ENCODE results near the gene TRAF1.
A peak's percentile ranks its signal among the peaks of the same experiment; 100 is the strongest.
"Not testable (repeated sequence)": the region's sequence is repeated elsewhere in the genome, so short reads cannot be mapped to it uniquely, and the experiment has no call there.

Gene TRAF1

GRCh38 chr9:120926397-120926928 lies at the start of gene TRAF1:
TSS of gene TRAF1 (minus strand) at chr9:120926796. CDS start at chr9:120926075, 721 bp downstream.
- no peaks in the 10 kb centered on the region for H3K27me3 Mint-ChIP-seq
- peak; percentile 75 for DNase-seq

GRCh38 chr9:120974921-120975320 lies 48.3 kb upstream of the TRAF1 start:
- H3K36me3 Mint-ChIP-seq (ENCODE audit: low read depth) = no peaks in the 10 kb centered on the region
- H3K4me3 Mint-ChIP-seq = no peak overlapping the region
- peaks cover 20% of the 10 kb centered on the region for H3K4me1 Mint-ChIP-seq (ENCODE audit: low read depth)
- H3K9me3 Mint-ChIP-seq = no peaks in the 10 kb centered on the region
- H3K27ac Mint-ChIP-seq = peak overlapping the region; percentile 73
- no peaks in the 10 kb centered on the region for H3K27me3 Mint-ChIP-seq
- DNase-seq = no peak

More at GRCh38 chr9:120926397-120926928, at the start of gene TRAF1:
- peaks cover 74% of the 10 kb centered on the region for H3K4me1 Mint-ChIP-seq (ENCODE audit: low read depth)
- H3K27ac Mint-ChIP-seq = peak within 1 kb of the TSS; percentile 98
- H3K36me3 Mint-ChIP-seq (ENCODE audit: low read depth) = peaks cover 73% of the 10 kb centered on the region
- no peaks in the 10 kb centered on the region for H3K9me3 Mint-ChIP-seq
- peak within 1 kb of the TSS; percentile 98 for H3K4me3 Mint-ChIP-seq

GRCh38 chr9:120974181-120974580 lies 47.6 kb upstream of the TRAF1 start:
- Mint-ChIP-seq H3K9me3 (no peaks in the 10 kb centered on the region), H3K27me3 (no peaks in the 10 kb centered on the region), H3K4me3 (no peak overlapping the region), H3K27ac (peak overlapping the region; percentile 73), H3K4me1 (ENCODE audit: low read depth) (peaks cover 20% of the 10 kb centered on the region), H3K36me3 (ENCODE audit: low read depth) (no peaks in the 10 kb centered on the region)
- no peak for DNase-seq

- Mint-ChIP-seq H3K9me3 (no peaks in the 10 kb centered on the region), H3K4me3 (no peak overlapping the region), H3K36me3 (ENCODE audit: low read depth) (no peaks in the 10 kb centered on the region), H3K27ac (no peak overlapping the region), H3K4me1 (ENCODE audit: low read depth) (peaks cover 20% of the 10 kb centered on the region), H3K27me3 (no peaks in the 10 kb centered on the region)
- DNase-seq = no peak
Observed at GRCh38 chr9:120971938-120972337, 45.3 kb upstream of the TRAF1 start.

GRCh38 chr9:120971471-120971870 lies 44.9 kb upstream of the TRAF1 start:
- H3K27ac Mint-ChIP-seq = not testable (repeated sequence)

GRCh38 chr9:120970244-120970643 lies 43.6 kb upstream of the TRAF1 start:
- H3K27ac Mint-ChIP-seq = no peak overlapping the region
- H3K4me1 Mint-ChIP-seq (ENCODE audit: low read depth) = peaks cover 16% of the 10 kb centered on the region
- no peak for DNase-seq
- H3K9me3 Mint-ChIP-seq = no peaks in the 10 kb centered on the region
- H3K27me3 Mint-ChIP-seq = no peaks in the 10 kb centered on the region
- H3K4me3 Mint-ChIP-seq = no peak overlapping the region
- no peaks in the 10 kb centered on the region for H3K36me3 Mint-ChIP-seq (ENCODE audit: low read depth)

More at GRCh38 chr9:120971471-120971870, 44.9 kb upstream of the TRAF1 start:
- not testable (repeated sequence) for H3K9me3 Mint-ChIP-seq; H3K27me3 Mint-ChIP-seq; DNase-seq; H3K4me3 Mint-ChIP-seq; H3K36me3 Mint-ChIP-seq (ENCODE audit: low read depth)
- H3K4me1 Mint-ChIP-seq (ENCODE audit: low read depth) = peaks cover 20% of the 10 kb centered on the region

GRCh38 chr9:120966013-120966369 lies 39.4 kb upstream of the TRAF1 start:
- no peak overlapping the region for H3K4me3 Mint-ChIP-seq
- H3K4me1 Mint-ChIP-seq (ENCODE audit: low read depth) = no peaks in the 10 kb centered on the region
- H3K27me3 Mint-ChIP-seq = no peaks in the 10 kb centered on the region
- DNase-seq = no peak
- no peak overlapping the region for H3K27ac Mint-ChIP-seq
- H3K36me3 Mint-ChIP-seq (ENCODE audit: low read depth) = no peaks in the 10 kb centered on the region
- no peaks in the 10 kb centered on the region for H3K9me3 Mint-ChIP-seq

- H3K4me1 Mint-ChIP-seq (ENCODE audit: low read depth) = no peaks in the 10 kb centered on the region
- no peak for DNase-seq
- no peaks in the 10 kb centered on the region for H3K9me3 Mint-ChIP-seq
- H3K4me3 Mint-ChIP-seq = no peak overlapping the region
- H3K27me3 Mint-ChIP-seq = no peaks in the 10 kb centered on the region
- H3K36me3 Mint-ChIP-seq (ENCODE audit: low read depth) = no peaks in the 10 kb centered on the region
- H3K27ac Mint-ChIP-seq = no peak overlapping the region
Observed at GRCh38 chr9:120965344-120966012, 38.9 kb upstream of the TRAF1 start.

- no peaks in the 10 kb centered on the region for H3K36me3 Mint-ChIP-seq (ENCODE audit: low read depth)
- no peak for DNase-seq
- H3K9me3 Mint-ChIP-seq = no peaks in the 10 kb centered on the region
- H3K27me3 Mint-ChIP-seq = no peaks in the 10 kb centered on the region
- no peak overlapping the region for H3K27ac Mint-ChIP-seq
- no peaks in the 10 kb centered on the region for H3K4me1 Mint-ChIP-seq (ENCODE audit: low read depth)
- no peak overlapping the region for H3K4me3 Mint-ChIP-seq
Observed at GRCh38 chr9:120961936-120962335, 35.3 kb upstream of the TRAF1 start.

- Mint-ChIP-seq H3K4me1 (ENCODE audit: low read depth) (no peaks in the 10 kb centered on the region), H3K36me3 (ENCODE audit: low read depth) (no peaks in the 10 kb centered on the region), H3K9me3 (no peaks in the 10 kb centered on the region), H3K27ac (no peak overlapping the region), H3K4me3 (no peak overlapping the region), H3K27me3 (no peaks in the 10 kb centered on the region)
- DNase-seq = no peak
Observed at GRCh38 chr9:120960001-120960400, 33.4 kb upstream of the TRAF1 start.

GRCh38 chr9:120956862-120957261 lies 30.3 kb upstream of the TRAF1 start:
- Mint-ChIP-seq H3K27ac (no peak overlapping the region), H3K9me3 (no peaks in the 10 kb centered on the region), H3K27me3 (no peaks in the 10 kb centered on the region), H3K4me1 (ENCODE audit: low read depth) (no peaks in the 10 kb centered on the region), H3K4me3 (no peak overlapping the region), H3K36me3 (ENCODE audit: low read depth) (no peaks in the 10 kb centered on the region)
- DNase-seq = no peak

GRCh38 chr9:120951960-120952618 lies 25.5 kb upstream of the TRAF1 start:
- Mint-ChIP-seq H3K27me3 (no peaks in the 10 kb centered on the region), H3K9me3 (no peaks in the 10 kb centered on the region), H3K4me1 (ENCODE audit: low read depth) (no peaks in the 10 kb centered on the region), H3K4me3 (no peak overlapping the region), H3K27ac (no peak overlapping the region), H3K36me3 (ENCODE audit: low read depth) (no peaks in the 10 kb centered on the region)
- no peak for DNase-seq

GRCh38 chr9:120950421-120951388 lies 24.1 kb upstream of the TRAF1 start:
- H3K4me1 Mint-ChIP-seq (ENCODE audit: low read depth) = no peaks in the 10 kb centered on the region
- no peak for DNase-seq
- no peak overlapping the region for H3K27ac Mint-ChIP-seq
- no peaks in the 10 kb centered on the region for H3K27me3 Mint-ChIP-seq
- no peak overlapping the region for H3K4me3 Mint-ChIP-seq
- no peaks in the 10 kb centered on the region for H3K9me3 Mint-ChIP-seq
- H3K36me3 Mint-ChIP-seq (ENCODE audit: low read depth) = no peaks in the 10 kb centered on the region

- no peak overlapping the region for H3K4me3 Mint-ChIP-seq
- no peak overlapping the region for H3K27ac Mint-ChIP-seq
- no peaks in the 10 kb centered on the region for H3K4me1 Mint-ChIP-seq (ENCODE audit: low read depth)
- no peak for DNase-seq
- H3K27me3 Mint-ChIP-seq = no peaks in the 10 kb centered on the region
- no peaks in the 10 kb centered on the region for H3K9me3 Mint-ChIP-seq
- H3K36me3 Mint-ChIP-seq (ENCODE audit: low read depth) = no peaks in the 10 kb centered on the region
Observed at GRCh38 chr9:120949290-120949689, 22.7 kb upstream of the TRAF1 start.

Measured in activated T-cell treated with anti-CD3 and anti-CD28 coated beads, Interleukin-2, amount 50 U/mL, for 24 hours (primary cell).